ENCODE data around the gene PLS3.
"Not testable (repeated sequence)": the region's sequence is repeated elsewhere in the genome, so short reads cannot be mapped to it uniquely, and the experiment has no call there.

The PLS3 gene

GRCh38 chrX:115560978-115561604 lies at the start of gene PLS3:
Gene PLS3 (plus strand): TSS chrX:115561174. CDS start chrX:115610251, 49,077 bp downstream.
- DNase-seq (ENCODE audit: low read depth in 2 of 2): no peak

GRCh38 chrX:115518113-115518512 lies 42.9 kb upstream of the PLS3 start:
- no peak for DNase-seq (ENCODE audit: low read depth in 2 of 2)

- no peak for DNase-seq (ENCODE audit: low read depth in 2 of 2)
Observed at GRCh38 chrX:115521741-115522140, 39.2 kb upstream of the PLS3 start.

GRCh38 chrX:115522952-115523351 lies 38.0 kb upstream of the PLS3 start:
- DNase-seq (ENCODE audit: low read depth in 2 of 2): no peak

GRCh38 chrX:115525486-115525885 lies 35.5 kb upstream of the PLS3 start:
- no peak for DNase-seq (ENCODE audit: low read depth in 2 of 2)

- no peak for DNase-seq (ENCODE audit: low read depth in 2 of 2)
Observed at GRCh38 chrX:115531818-115532403, 29.1 kb upstream of the PLS3 start.

- DNase-seq (ENCODE audit: low read depth in 2 of 2): no peak
Observed at GRCh38 chrX:115533485-115533884, 27.5 kb upstream of the PLS3 start.

- no peak for DNase-seq (ENCODE audit: low read depth in 2 of 2)
Observed at GRCh38 chrX:115534383-115534782, 26.6 kb upstream of the PLS3 start.

GRCh38 chrX:115535421-115535820 lies 25.6 kb upstream of the PLS3 start:
- no peak for DNase-seq (ENCODE audit: low read depth in 2 of 2)

GRCh38 chrX:115535844-115536243 lies 25.1 kb upstream of the PLS3 start:
- DNase-seq (ENCODE audit: low read depth in 2 of 2): no peak

- no peak for DNase-seq (ENCODE audit: low read depth in 2 of 2)
Observed at GRCh38 chrX:115539841-115540240, 21.1 kb upstream of the PLS3 start.

- DNase-seq (ENCODE audit: low read depth in 2 of 2): not testable (repeated sequence)
Observed at GRCh38 chrX:115541045-115541444, 19.9 kb upstream of the PLS3 start.

- no peak for DNase-seq (ENCODE audit: low read depth in 2 of 2)
Observed at GRCh38 chrX:115547448-115547847, 13.5 kb upstream of the PLS3 start.

- DNase-seq (ENCODE audit: low read depth in 2 of 2): no peak
Observed at GRCh38 chrX:115549008-115549407, 12.0 kb upstream of the PLS3 start.

- DNase-seq (ENCODE audit: low read depth in 2 of 2): no peak
Observed at GRCh38 chrX:115553171-115553570, 7.8 kb upstream of the PLS3 start.

GRCh38 chrX:115559672-115560071 lies 1.3 kb upstream of the PLS3 start:
- DNase-seq (ENCODE audit: low read depth in 2 of 2): no peak

- DNase-seq (ENCODE audit: low read depth in 2 of 2): no peak
Observed at GRCh38 chrX:115560211-115560977, 580 bp upstream of the PLS3 start.

GRCh38 chrX:115561605-115562479 lies 868 bp downstream of the PLS3 start:
- DNase-seq (ENCODE audit: low read depth in 2 of 2): no peak

- DNase-seq (ENCODE audit: low read depth in 2 of 2): no peak
Observed at GRCh38 chrX:115562480-115562847, 1.5 kb downstream of the PLS3 start.

GRCh38 chrX:115563633-115564162 lies 2.7 kb downstream of the PLS3 start:
- no peak for DNase-seq (ENCODE audit: low read depth in 2 of 2)

GRCh38 chrX:115564243-115564642 lies 3.3 kb downstream of the PLS3 start:
- DNase-seq (ENCODE audit: low read depth in 2 of 2): no peak

- DNase-seq (ENCODE audit: low read depth in 2 of 2): no peak
Observed at GRCh38 chrX:115565888-115566287, 4.9 kb downstream of the PLS3 start.

Measured in stimulated activated CD4-positive, alpha-beta T cell treated with anti-CD3 and anti-CD28 coated beads, Interleukin-1b, Interleukin-23, amount 100 ng/mL, for 1 hour (primary cell).